ENCODE results near the gene STARD7. TPM values are rescaled to one million over a fixed set of nuclear protein-coding genes. Genes with fewer than 3 reads are reported as not detected.

Gene STARD7
- total RNA-seq, 4 donors from 2014 or later = 77.3 to 111 (median 85.0) TPM

DNA sequence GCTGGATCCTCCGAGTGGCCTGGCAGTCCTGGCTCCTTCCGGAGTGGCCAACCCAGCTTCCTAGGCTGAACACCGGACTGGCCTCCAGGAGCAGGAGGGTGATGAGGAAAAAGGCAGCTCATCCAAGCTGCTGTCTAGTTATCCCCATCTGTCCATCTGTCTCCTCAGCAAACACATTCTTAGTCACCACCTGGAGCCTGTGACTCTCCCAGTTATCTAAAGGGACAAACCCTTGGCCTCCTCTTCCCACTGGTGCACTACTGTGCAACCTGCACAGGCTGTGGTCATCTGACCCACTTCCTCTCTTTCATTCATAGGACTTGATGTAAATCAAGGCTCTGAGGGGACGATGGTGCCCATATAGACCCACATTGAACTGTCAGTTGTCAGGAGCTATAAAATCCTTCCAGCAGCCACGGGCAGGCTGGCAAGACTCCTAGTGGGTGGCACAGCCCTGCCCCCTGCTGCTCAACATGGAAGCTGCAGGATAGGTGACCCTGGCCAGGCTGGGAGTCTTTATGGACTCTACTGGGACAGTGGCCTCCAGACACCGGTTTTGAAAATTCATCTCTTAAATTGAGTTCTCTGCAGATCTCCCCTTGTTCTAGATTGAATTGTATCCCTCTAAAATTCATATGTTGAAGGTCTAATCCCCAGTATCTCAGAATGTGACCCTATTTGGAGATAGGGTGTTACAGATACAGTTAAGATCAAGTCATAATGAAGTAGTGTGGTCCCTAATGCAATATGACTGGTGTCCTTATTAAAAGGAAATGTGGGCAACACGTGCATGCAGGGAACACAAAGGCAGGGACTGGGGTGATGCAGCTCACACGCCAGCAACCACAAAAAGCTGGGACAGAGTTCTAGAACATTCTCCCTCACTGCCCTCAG is 34.1 kb downstream of the STARD7 start:
- DNase-seq (ENCODE audit: low spot score in 2 of 2) = peak; percentile 36 to 62
- H3K9me3 ChIP-seq = peaks cover 0 to 7% (median 3%) of the 10 kb centered on the region in 4 donors
- H3K27me3 ChIP-seq = no peaks in the 10 kb centered on the region
- H3K27ac ChIP-seq = no peak overlapping the region
- H3K4me1 ChIP-seq = no peaks in the 10 kb centered on the region
- no peaks in the 10 kb centered on the region for H3K36me3 ChIP-seq
- WGBS, 2 donors = 49 to 52% methylated on average over 8 of the region's 8 CpGs
- TF ChIP-seq EP300 (IDR thresholded peaks at IDR 0.05) (no peak), POLR2A (IDR thresholded peaks at IDR 0.05) (no peak)
- TF ChIP-seq, protein P1, sequence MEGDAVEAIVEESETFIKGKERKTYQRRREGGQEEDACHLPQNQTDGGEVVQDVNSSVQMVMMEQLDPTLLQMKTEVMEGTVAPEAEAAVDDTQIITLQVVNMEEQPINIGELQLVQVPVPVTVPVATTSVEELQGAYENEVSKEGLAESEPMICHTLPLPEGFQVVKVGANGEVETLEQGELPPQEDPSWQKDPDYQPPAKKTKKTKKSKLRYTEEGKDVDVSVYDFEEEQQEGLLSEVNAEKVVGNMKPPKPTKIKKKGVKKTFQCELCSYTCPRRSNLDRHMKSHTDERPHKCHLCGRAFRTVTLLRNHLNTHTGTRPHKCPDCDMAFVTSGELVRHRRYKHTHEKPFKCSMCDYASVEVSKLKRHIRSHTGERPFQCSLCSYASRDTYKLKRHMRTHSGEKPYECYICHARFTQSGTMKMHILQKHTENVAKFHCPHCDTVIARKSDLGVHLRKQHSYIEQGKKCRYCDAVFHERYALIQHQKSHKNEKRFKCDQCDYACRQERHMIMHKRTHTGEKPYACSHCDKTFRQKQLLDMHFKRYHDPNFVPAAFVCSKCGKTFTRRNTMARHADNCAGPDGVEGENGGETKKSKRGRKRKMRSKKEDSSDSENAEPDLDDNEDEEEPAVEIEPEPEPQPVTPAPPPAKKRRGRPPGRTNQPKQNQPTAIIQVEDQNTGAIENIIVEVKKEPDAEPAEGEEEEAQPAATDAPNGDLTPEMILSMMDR (IDR thresholded peaks at IDR 0.05) = peak; percentile 75 to 91 (median 83)
- H3K4me3 ChIP-seq = no peak overlapping the region

GRCh38 chr2:96171831-96172230 is 36.8 kb downstream of the STARD7 start:
- Histone ChIP-seq H3K27me3 (no peaks in the 10 kb centered on the region), H3K27ac (no peak overlapping the region), H3K9me3 (peaks cover 0 to 8% (median 3%) of the 10 kb centered on the region in 4 donors), H3K36me3 (no peaks in the 10 kb centered on the region), H3K4me1 (no peaks in the 10 kb centered on the region), H3K4me3 (no peak overlapping the region)
- TF ChIP-seq POLR2A (IDR thresholded peaks at IDR 0.05) = no peak
- TF ChIP-seq EP300 (IDR thresholded peaks at IDR 0.05) = no peak
- WGBS, 2 donors = 92 to 95% methylated on average over 13 to 15 of the region's 15 CpGs
- DNase-seq (ENCODE audit: low spot score in 2 of 2) = no peak

DNA sequence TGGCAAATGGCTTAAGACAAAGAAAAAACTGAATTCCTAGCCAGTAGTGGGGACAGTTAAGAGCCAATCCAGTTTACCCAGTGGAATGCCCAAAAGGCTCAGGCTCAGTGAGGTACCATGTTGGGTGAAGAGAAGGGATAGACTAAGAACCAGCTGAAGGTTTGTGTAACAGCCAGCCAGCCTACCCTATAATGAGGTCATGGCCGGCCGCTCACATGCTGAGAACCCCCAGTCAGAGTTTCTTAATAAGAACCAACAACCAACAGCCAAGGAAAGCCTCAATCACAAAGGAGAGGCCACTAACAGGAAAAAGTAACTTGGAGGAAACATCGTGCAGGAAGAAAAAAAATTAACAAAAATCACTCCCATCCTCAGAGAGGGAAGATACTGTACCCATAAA is 38.0 kb downstream of the STARD7 start:
- H3K4me3 ChIP-seq = no peak overlapping the region
- H3K27me3 ChIP-seq = no peaks in the 10 kb centered on the region
- no peak for TF ChIP-seq POLR2A (IDR thresholded peaks at IDR 0.05)
- peaks cover 0 to 8% (median 3%) of the 10 kb centered on the region in 4 donors for H3K9me3 ChIP-seq
- no peak for DNase-seq (ENCODE audit: low spot score in 2 of 2)
- H3K36me3 ChIP-seq = no peaks in the 10 kb centered on the region
- H3K27ac ChIP-seq = no peak overlapping the region
- 88 to 91% methylated on average over 3 of the region's 3 CpGs for WGBS, 2 donors
- H3K4me1 ChIP-seq = no peaks in the 10 kb centered on the region

- Histone ChIP-seq H3K4me3 (no peak overlapping the region), H3K9me3 (peaks cover 0 to 8% (median 3%) of the 10 kb centered on the region in 4 donors), H3K27me3 (no peaks in the 10 kb centered on the region), H3K27ac (no peak overlapping the region), H3K36me3 (no peaks in the 10 kb centered on the region), H3K4me1 (peaks cover 0 to under 1% (median under 1%) of the 10 kb centered on the region in 4 donors)
- 86 to 90% methylated on average over 2 of the region's 2 CpGs for WGBS, 2 donors
- DNase-seq (ENCODE audit: low spot score in 2 of 2) = no peak
- TF ChIP-seq, protein P1 (IDR thresholded peaks at IDR 0.05) = no peak
- TF ChIP-seq EP300 (IDR thresholded peaks at IDR 0.05) = no peak
- no peak for TF ChIP-seq POLR2A (IDR thresholded peaks at IDR 0.05)
Measured at GRCh38 chr2:96169868-96170507, 38.6 kb downstream of the STARD7 start.

GRCh38 chr2:96167407-96168013 is 41.1 kb downstream of the STARD7 start:
- no peaks in the 10 kb centered on the region for H3K36me3 ChIP-seq
- no peak overlapping the region for H3K27ac ChIP-seq
- H3K4me3 ChIP-seq = no peak overlapping the region
- DNase-seq (ENCODE audit: low spot score in 2 of 2) = no peak
- H3K9me3 ChIP-seq = peaks cover 0 to 8% (median 3%) of the 10 kb centered on the region in 4 donors
- H3K27me3 ChIP-seq = no peaks in the 10 kb centered on the region
- TF ChIP-seq EP300 (IDR thresholded peaks at IDR 0.05) = no peak
- TF ChIP-seq POLR2A (IDR thresholded peaks at IDR 0.05) = no peak
- TF ChIP-seq, protein P1 (IDR thresholded peaks at IDR 0.05) = no peak
- peaks cover 0 to 25% (median 8%) of the 10 kb centered on the region in 4 donors for H3K4me1 ChIP-seq
- WGBS, 2 donors = 76 to 82% methylated on average over 6 of the region's 6 CpGs

Measured in tibial nerve (tissue), 4 donors.